ENCODE results near the gene EXOC4. TPM values are rescaled to one million over a fixed set of nuclear protein-coding genes. Genes with fewer than 3 reads are reported as not detected.

Gene EXOC4
- polyA plus RNA-seq, 3 donors, result 76.4 to 81.9 (median 78.9) TPM

GRCh38 chr7:133649593-133649992 lies 396.7 kb downstream of the EXOC4 start:
- no peak for DNase-seq (ENCODE audit: low read depth in 3 of 3, low spot score in 2 of 3)

- no peak for DNase-seq (ENCODE audit: low read depth in 3 of 3, low spot score in 2 of 3)
Measured at GRCh38 chr7:133650069-133650468, 397.2 kb downstream of the EXOC4 start.

GRCh38 chr7:133650487-133651300 lies 397.8 kb downstream of the EXOC4 start:
- no peak for DNase-seq (ENCODE audit: low read depth in 3 of 3, low spot score in 2 of 3)

- no peak for DNase-seq (ENCODE audit: low read depth in 3 of 3, low spot score in 2 of 3)
Measured at GRCh38 chr7:133652547-133652946, 399.7 kb downstream of the EXOC4 start.

- no peak for DNase-seq (ENCODE audit: low read depth in 3 of 3, low spot score in 2 of 3)
Measured at GRCh38 chr7:133654547-133654946, 401.7 kb downstream of the EXOC4 start.

GRCh38 chr7:133662276-133662675 lies 409.4 kb downstream of the EXOC4 start:
- DNase-seq (ENCODE audit: low read depth in 3 of 3, low spot score in 2 of 3), result no peak

- no peak for DNase-seq (ENCODE audit: low read depth in 3 of 3, low spot score in 2 of 3)
Measured at GRCh38 chr7:133662830-133663229, 410.0 kb downstream of the EXOC4 start.

- no peak for DNase-seq (ENCODE audit: low read depth in 3 of 3, low spot score in 2 of 3)
Measured at GRCh38 chr7:133664528-133664927, 411.6 kb downstream of the EXOC4 start.

GRCh38 chr7:133668296-133669060 lies 415.6 kb downstream of the EXOC4 start:
- DNase-seq (ENCODE audit: low read depth in 3 of 3, low spot score in 2 of 3), result no peak

- DNase-seq (ENCODE audit: low read depth in 3 of 3, low spot score in 2 of 3), result no peak
Measured at GRCh38 chr7:133669061-133669455, 416.2 kb downstream of the EXOC4 start.

GRCh38 chr7:133670250-133670649 lies 417.4 kb downstream of the EXOC4 start:
- DNase-seq (ENCODE audit: low read depth in 3 of 3, low spot score in 2 of 3), result no peak

- DNase-seq (ENCODE audit: low read depth in 3 of 3, low spot score in 2 of 3), result no peak
Measured at GRCh38 chr7:133672866-133673265, 420.0 kb downstream of the EXOC4 start.

GRCh38 chr7:133674079-133674763 lies 421.3 kb downstream of the EXOC4 start:
- no peak for DNase-seq (ENCODE audit: low read depth in 3 of 3, low spot score in 2 of 3)

- DNase-seq (ENCODE audit: low read depth in 3 of 3, low spot score in 2 of 3), result no peak
Measured at GRCh38 chr7:133675510-133676218, 422.8 kb downstream of the EXOC4 start.

GRCh38 chr7:133676805-133677370 lies 424.0 kb downstream of the EXOC4 start:
- no peak for DNase-seq (ENCODE audit: low read depth in 3 of 3, low spot score in 2 of 3)

GRCh38 chr7:133678137-133678814 lies 425.4 kb downstream of the EXOC4 start:
- DNase-seq (ENCODE audit: low read depth in 3 of 3, low spot score in 2 of 3), result no peak

- no peak for DNase-seq (ENCODE audit: low read depth in 3 of 3, low spot score in 2 of 3)
Measured at GRCh38 chr7:133679977-133680376, 427.1 kb downstream of the EXOC4 start.

GRCh38 chr7:133681529-133681928 lies 428.7 kb downstream of the EXOC4 start:
- no peak for DNase-seq (ENCODE audit: low read depth in 3 of 3, low spot score in 2 of 3)

GRCh38 chr7:133682364-133683181 lies 429.7 kb downstream of the EXOC4 start:
- DNase-seq (ENCODE audit: low read depth in 3 of 3, low spot score in 2 of 3), result no peak
